Activated CD4-positive, alpha-beta T cell treated with anti-CD3 and anti-CD28 coated beads for 4 hours (primary cell): Measurements from ENCODE around the gene RNASE2.
"Not testable (repeated sequence)": the region's sequence is repeated elsewhere in the genome, so short reads cannot be mapped to it uniquely, and the experiment has no call there.

ENCODE experiments used
- DNase-seq, 2 donors: peaks; one replicate each; pipeline ENCODE4 v3.0.0-alpha.2; 2020

The RNASE2 gene

GRCh38 chr14:20985650-20986049, 30.4 kb downstream of the RNASE2 start:
- not testable (repeated sequence) for DNase-seq

GRCh38 chr14:20986811-20987210, 31.5 kb downstream of the RNASE2 start:
- DNase-seq = no peak

- DNase-seq = no peak
Observed at GRCh38 chr14:20988717-20989470, 33.6 kb downstream of the RNASE2 start.

DNA sequence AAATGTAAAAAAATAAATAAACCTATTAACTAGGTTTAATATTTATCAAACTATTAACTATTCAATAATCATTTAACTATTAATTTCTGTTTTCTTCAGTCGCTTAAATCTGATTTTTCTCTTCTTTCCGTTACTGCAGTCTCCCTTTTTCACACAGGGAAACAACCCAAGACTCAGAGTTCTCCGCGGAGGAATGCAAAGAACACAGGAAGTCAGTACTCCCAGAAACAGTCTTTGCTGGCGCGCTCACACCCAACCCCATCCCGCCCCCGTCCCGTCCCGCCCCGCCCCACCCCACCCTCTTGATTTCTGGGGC, 34.1 kb downstream of the RNASE2 start:
- DNase-seq = no peak

DNA sequence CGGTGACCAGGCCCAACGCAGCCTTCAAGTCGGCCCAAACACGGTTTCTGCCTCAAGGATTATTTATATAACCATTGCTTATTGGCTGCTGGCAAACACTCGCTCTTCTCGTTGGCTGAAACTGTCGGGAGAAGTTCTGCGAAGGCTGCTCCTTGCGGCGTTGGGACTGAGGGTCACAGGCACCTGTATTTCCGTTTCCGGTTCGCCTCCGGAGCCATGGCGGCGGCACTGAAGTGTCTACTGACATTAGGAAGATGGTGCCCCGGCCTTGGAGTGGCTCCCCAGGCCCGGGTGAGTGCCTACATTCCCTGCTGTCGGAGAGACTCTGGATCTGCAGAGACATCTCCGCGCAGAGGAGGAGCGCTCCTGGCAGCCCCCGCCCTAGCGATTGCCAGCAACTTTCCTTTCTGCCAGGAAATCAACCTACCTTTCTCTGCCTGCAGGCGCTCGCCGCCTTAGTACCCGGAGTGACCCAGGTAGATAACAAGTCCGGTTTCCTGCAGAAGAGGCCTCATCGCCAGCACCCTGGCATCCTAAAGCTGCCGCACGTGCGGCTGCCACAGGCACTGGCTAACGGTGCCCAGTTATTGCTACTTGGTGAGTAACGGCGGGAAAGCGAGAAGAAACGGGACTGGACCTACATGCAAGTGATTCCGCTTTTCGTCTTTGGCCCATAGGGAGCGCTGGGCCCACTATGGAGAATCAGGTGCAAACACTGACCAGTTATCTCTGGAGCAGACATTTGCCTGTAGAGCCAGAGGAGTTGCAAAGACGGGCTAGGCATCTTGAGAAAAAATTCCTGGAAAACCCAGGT, 34.7 kb downstream of the RNASE2 start, which contains the start of gene METTL17:
TSS of gene METTL17 (plus strand) at position 194 of the 814 bp plus-strand sequence. CDS start at position 217, 23 bp downstream.
- DNase-seq = peak; percentile 75 to 80

GRCh38 chr14:20996521-20996920, 41.2 kb downstream of the RNASE2 start:
- DNase-seq = no peak

- DNase-seq = no peak
Observed at GRCh38 chr14:20997115-20997514, 41.8 kb downstream of the RNASE2 start.

DNA sequence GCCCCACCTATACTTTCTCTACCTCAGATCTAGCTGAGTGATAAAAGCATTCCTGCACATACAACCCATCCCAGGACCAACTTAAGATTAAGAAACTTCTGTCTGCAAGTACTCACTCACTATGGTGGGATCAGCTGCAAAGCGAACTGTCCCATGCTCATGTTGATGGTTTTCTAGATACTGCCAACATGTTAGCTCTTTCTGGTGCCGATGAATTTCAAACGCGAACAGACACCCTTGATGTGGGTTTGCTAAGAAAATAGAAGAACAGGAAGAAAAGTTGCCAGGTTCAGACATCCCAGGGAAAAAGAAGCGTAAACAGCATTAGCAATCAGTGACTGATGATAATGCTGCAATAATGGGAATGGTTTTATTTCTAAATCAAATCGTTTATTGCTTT, 42.3 kb downstream of the RNASE2 start:
- no peak for DNase-seq

- no peak for DNase-seq
Observed at GRCh38 chr14:20998139-20998538, 42.9 kb downstream of the RNASE2 start.

DNA sequence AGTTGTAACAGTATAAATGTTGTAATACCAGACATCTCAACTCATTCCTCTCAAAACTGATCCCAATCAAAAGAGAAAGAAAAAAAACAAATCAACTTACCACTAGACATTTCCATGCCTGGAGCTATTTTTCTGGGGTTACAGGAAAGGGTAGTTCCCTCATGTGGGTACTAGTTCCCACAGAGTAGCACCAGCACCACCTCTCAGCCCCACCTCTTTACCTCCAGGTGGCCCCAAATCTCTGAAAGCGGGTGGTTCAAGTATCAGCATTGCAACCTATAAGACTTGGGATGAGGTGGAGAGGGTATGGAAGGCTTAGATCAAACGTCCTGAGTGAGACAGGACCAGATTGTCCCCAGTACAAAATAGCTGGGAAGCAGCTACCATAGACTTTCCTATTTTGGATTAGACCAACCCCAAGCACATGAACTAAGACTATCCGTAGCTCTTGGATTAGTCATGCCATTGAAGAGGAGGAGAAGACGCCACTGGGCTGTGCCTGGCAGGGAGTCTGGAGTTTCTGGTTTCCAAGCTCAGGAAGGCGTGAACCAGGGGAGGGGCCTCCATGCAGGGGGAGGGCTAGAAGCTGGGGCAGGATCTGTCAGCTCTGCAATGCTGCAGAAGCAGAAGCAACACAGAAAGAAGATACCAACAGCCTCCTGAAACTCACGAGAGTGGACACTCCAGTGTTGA, 43.5 kb downstream of the RNASE2 start, which contains the start of gene SLC39A2:
TSS of gene SLC39A2 (plus strand) at position 620 of the 693 bp plus-strand sequence. CDS start 154 bp downstream, outside the sequence.
- no peak for DNase-seq

- no peak for DNase-seq
Observed at GRCh38 chr14:20999591-20999990, 44.3 kb downstream of the RNASE2 start.

DNA sequence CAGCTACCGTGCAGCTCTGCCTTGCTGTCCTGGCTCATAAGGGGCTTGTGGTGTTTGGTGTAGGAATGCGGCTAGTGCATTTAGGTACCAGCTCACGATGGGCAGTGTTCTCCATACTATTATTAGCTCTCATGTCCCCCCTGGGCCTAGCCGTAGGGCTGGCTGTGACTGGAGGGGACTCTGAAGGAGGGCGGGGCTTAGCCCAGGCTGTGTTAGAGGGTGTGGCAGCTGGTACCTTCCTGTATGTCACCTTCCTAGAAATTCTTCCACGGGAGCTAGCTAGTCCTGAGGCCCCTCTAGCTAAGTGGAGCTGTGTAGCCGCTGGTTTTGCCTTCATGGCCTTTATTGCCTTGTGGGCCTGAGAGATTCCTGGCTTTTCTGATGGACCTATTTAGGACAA, 45.9 kb downstream of the RNASE2 start:
- no peak for DNase-seq

DNA sequence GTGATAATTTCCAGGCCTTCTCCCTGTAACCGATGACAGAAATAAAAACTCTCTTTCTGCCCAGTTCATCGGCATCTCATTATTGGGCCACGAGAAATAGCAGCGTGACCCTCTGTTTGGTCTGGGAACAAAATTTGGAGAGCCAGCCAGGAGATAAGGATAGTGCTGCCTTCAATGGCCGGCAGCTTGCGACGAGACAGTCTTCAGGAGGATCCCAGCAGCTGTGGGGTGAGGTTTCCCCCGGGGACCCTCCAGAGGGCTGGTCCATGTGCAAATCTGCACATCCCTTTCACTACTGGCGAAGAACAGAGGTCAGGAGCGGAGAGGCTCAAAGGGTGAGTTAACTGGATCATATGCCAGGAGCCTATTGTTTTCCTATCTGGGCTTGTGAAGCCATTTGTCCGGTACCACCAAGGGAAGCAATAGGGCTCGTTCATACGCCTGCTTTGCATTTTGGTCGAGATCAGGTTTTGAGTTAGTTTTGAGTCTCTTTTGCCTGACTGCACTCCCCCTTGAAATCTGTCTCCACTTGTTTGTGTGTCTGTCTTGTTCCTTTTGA, 48.6 kb downstream of the RNASE2 start:
- DNase-seq = no peak
